H9 (cell line): ENCODE measurements around the gene BRCA1. TPM values are rescaled to one million over a fixed set of nuclear protein-coding genes. Genes with fewer than 3 reads are reported as not detected.
"Not testable (repeated sequence)": the region's sequence is repeated elsewhere in the genome, so short reads cannot be mapped to it uniquely, and the experiment has no call there.

ENCODE experiments used
- DNase-seq: peaks from one replicate; pipeline ENCODE4 v3.0.0-alpha.2; 2017
- H2AFZ ChIP-seq: one replicate; pipeline ENCODE4 v1.6.1; 2013; ENCODE audit warnings: mild to moderate bottlenecking, low read length, control low read depth, moderate library complexity
- H2AK5ac ChIP-seq: 2 replicates; pipeline ENCODE4 v1.6.1; 2013; ENCODE audit warnings: low read length, control low read depth, mixed read lengths; ENCODE audit not compliant: insufficient read length
- H2BK120ac ChIP-seq: one replicate; pipeline ENCODE4 v1.6.1; 2013; ENCODE audit warnings: low read depth, mild to moderate bottlenecking, low read length, control low read depth, inconsistent platforms; ENCODE audit not compliant: poor library complexity, severe bottlenecking
- H2BK12ac ChIP-seq: 2 replicates; pipeline ENCODE4 v1.6.1; 2013; ENCODE audit warnings: low read length, control low read depth, mixed read lengths, low read depth; ENCODE audit not compliant: insufficient read length
- H2BK15ac ChIP-seq: 2 replicates; pipeline ENCODE4 v1.6.1; 2013; ENCODE audit warnings: low read depth, low read length, control low read depth
- H2BK20ac ChIP-seq: one replicate; pipeline ENCODE4 v1.6.1; 2013; ENCODE audit warnings: low read depth, mild to moderate bottlenecking, low read length, control low read depth, inconsistent platforms; ENCODE audit not compliant: poor library complexity, severe bottlenecking
- H2BK5ac ChIP-seq: 2 replicates; pipeline ENCODE4 v1.6.1; 2013; ENCODE audit warnings: low read length, control low read depth, mixed read lengths; ENCODE audit not compliant: insufficient read length
- H3K14ac ChIP-seq: 2 replicates; pipeline ENCODE4 v1.6.1; 2013; ENCODE audit warnings: low read length, control low read depth; ENCODE audit not compliant: insufficient read depth
- H3K18ac ChIP-seq: 2 replicates; pipeline ENCODE4 v1.6.1; 2013; ENCODE audit warnings: low read depth, mild to moderate bottlenecking, mixed read lengths, low read length, control low read depth; ENCODE audit not compliant: insufficient read length
- H3K23ac ChIP-seq: 2 replicates; pipeline ENCODE4 v1.6.1; 2013; ENCODE audit warnings: low read length, control low read depth, mixed read lengths, low read depth; ENCODE audit not compliant: insufficient read length
- H3K23me2 ChIP-seq: 2 replicates; pipeline ENCODE4 v1.6.1; 2013; ENCODE audit warnings: low read depth, mild to moderate bottlenecking, mixed read lengths, low read length, control low read depth; ENCODE audit not compliant: insufficient read length, poor library complexity, severe bottlenecking
- H3K27ac ChIP-seq: 2 replicates; pipeline ENCODE4 v1.5.1; 2013; ENCODE audit warnings: low read length, control low read depth, mixed read lengths, low read depth; ENCODE audit not compliant: insufficient read length
- H3K27me3 ChIP-seq: 2 replicates; pipeline ENCODE4 v1.6.1; 2013; ENCODE audit warnings: low read length, control low read depth, inconsistent platforms; ENCODE audit not compliant: insufficient read depth
- H3K4ac ChIP-seq: 2 replicates; pipeline ENCODE4 v1.6.1; 2013; ENCODE audit warnings: low read depth, mild to moderate bottlenecking, control low read depth, inconsistent platforms, low read length, moderate library complexity
- H3K4me1 ChIP-seq: 2 replicates; pipeline ENCODE4 v1.6.1; 2013; ENCODE audit warnings: low read length, control low read depth, inconsistent platforms; ENCODE audit not compliant: insufficient read depth
- H3K4me2 ChIP-seq: 2 replicates; pipeline ENCODE4 v1.6.1; 2013; ENCODE audit warnings: low read length, control low read depth, mixed read lengths; ENCODE audit not compliant: insufficient read length, insufficient read depth
- H3K56ac ChIP-seq: 2 replicates; pipeline ENCODE4 v1.6.1; 2013; ENCODE audit warnings: low read depth, mild to moderate bottlenecking, mixed read lengths, low read length, control low read depth; ENCODE audit not compliant: insufficient read length
- H3K79me1 ChIP-seq: 2 replicates; pipeline ENCODE4 v1.6.1; 2013; ENCODE audit warnings: low read depth, mild to moderate bottlenecking, moderate library complexity, low read length, control low read depth, inconsistent platforms; ENCODE audit not compliant: insufficient read depth, poor library complexity, severe bottlenecking
- H3K79me2 ChIP-seq: 2 replicates; pipeline ENCODE4 v1.6.1; 2013; ENCODE audit warnings: low read length, control low read depth, inconsistent platforms; ENCODE audit not compliant: insufficient read depth
- H3K9ac ChIP-seq: 2 replicates; pipeline ENCODE4 v1.6.1; 2013; ENCODE audit warnings: low read length, control low read depth, mixed read lengths; ENCODE audit not compliant: insufficient read length; ENCODE audit errors: extremely low read depth
- H3K9me3 ChIP-seq: one replicate; pipeline ENCODE4 v1.6.1; 2013; ENCODE audit warnings: low read depth, low read length, inconsistent platforms; ENCODE audit not compliant: control insufficient read depth
- H3T11ph ChIP-seq: one replicate; pipeline ENCODE4 v1.6.1; 2013; ENCODE audit warnings: mild to moderate bottlenecking, low read length, control low read depth, inconsistent platforms
- H4K20me1 ChIP-seq: one replicate; pipeline ENCODE4 v1.6.1; 2013; ENCODE audit not compliant: control insufficient read depth, insufficient read length, insufficient read depth
- H4K5ac ChIP-seq: 2 replicates; pipeline ENCODE4 v1.6.1; 2013; ENCODE audit warnings: low read depth, mild to moderate bottlenecking, mixed read lengths, low read length, control low read depth; ENCODE audit not compliant: insufficient read length
- H4K8ac ChIP-seq: replicated peaks from 2 replicates; pipeline ENCODE4 v1.6.1; 2013; ENCODE audit warnings: low read length, control low read depth, mixed read lengths, low read depth; ENCODE audit not compliant: insufficient read length
- H4K91ac ChIP-seq: 2 replicates; pipeline ENCODE4 v1.6.1; 2013; ENCODE audit warnings: low read depth, mild to moderate bottlenecking, moderate library complexity, mixed read lengths, low read length, control low read depth; ENCODE audit not compliant: insufficient read length
- H3K27ac Mint-ChIP-seq, 3 experiments: 2 replicates in 2 of 3; 3 replicates in 1 of 3; pipeline ENCODE4 v1.8.0; 2020 to 2021; ENCODE audit warnings: mixed read lengths in 3 of 3, mild to moderate bottlenecking in 1 of 3, moderate library complexity in 1 of 3
- H3K27me3 Mint-ChIP-seq: 2 replicates; pipeline ENCODE4 v1.8.0; 2021; ENCODE audit warnings: low read depth, mild to moderate bottlenecking, moderate library complexity, mixed read lengths
- H3K36me3 Mint-ChIP-seq, 3 experiments: 2 replicates in 2 of 3; 3 replicates in 1 of 3; pipeline ENCODE4 v1.8.0; 2020 to 2021; ENCODE audit warnings: low read depth in 3 of 3, mixed read lengths in 3 of 3; ENCODE audit not compliant: insufficient read depth in 1 of 3
- H3K4me1 Mint-ChIP-seq, 2 experiments: 2 replicates each; pipeline ENCODE4 v1.8.0; 2020; ENCODE audit warnings: mixed read lengths in 2 of 2
- H3K4me3 Mint-ChIP-seq, 2 experiments: 2 replicates in 1 of 2; 3 replicates in 1 of 2; pipeline ENCODE4 v1.8.0; 2020 to 2021; ENCODE audit warnings: mild to moderate bottlenecking in 2 of 2, mixed read lengths in 2 of 2, moderate library complexity in 1 of 2
- H3K9me3 Mint-ChIP-seq, 2 experiments: 2 replicates in 1 of 2; 3 replicates in 1 of 2; pipeline ENCODE4 v1.8.0; 2020; ENCODE audit warnings: mild to moderate bottlenecking in 2 of 2, mixed read lengths in 2 of 2, moderate library complexity in 1 of 2
- CTCF ChIP-seq: fragments of 200-600 bp; sonication (generic); conservative IDR thresholded peaks from 3 replicates; pipeline ENCODE4 v1.8.0; 2021; ENCODE audit warnings: antibody characterized with exemption, mild to moderate bottlenecking
- WGBS: extraction: QIAGEN DNeasy Blood & Tissue Kit; methylation state at CpG from one replicate; pipeline ENCODE4 v1.1.7; 2013; ENCODE audit warnings: missing lambda C conversion rate, low lambda C conversion rate, mixed read lengths; ENCODE audit not compliant: insufficient read length; ENCODE audit errors: extremely low coverage; 5-methylcytosine and 5-hydroxymethylcytosine counted together
- total RNA-seq: library from RNA; stranded (reverse); gene quantifications from 2 replicates; pipeline ENCODE4 v1.2.1, GENCODE V29; 2021

BRCA1 gene
- total RNA-seq, 1 experiment from 2014 or later = 32.3 TPM

GRCh38 chr17:43129671-43130010 lies 4.5 kb upstream of the BRCA1 start:
- no peak for TF ChIP-seq CTCF
- no peaks in the 10 kb centered on the region; the same call in 1 of the 2 replicates for H3K79me2 ChIP-seq
- H3K14ac ChIP-seq = no peak overlapping the region

GRCh38 chr17:43127333-43127876 lies 2.2 kb upstream of the BRCA1 start:
- Mint-ChIP-seq H3K27ac (peak overlapping the region in 1 of 3 experiments; percentile 25; a peak in 1 of 7 replicates), H3K4me1 (peaks cover 9 to 13% of the 10 kb centered on the region in 2 experiments), H3K36me3 (peaks cover 20 to 39% (median 33%) of the 10 kb centered on the region in 3 experiments), H3K4me3 (peak overlapping the region; percentile 50 to 66)
- not testable (repeated sequence) for H2BK5ac ChIP-seq, H2BK12ac ChIP-seq, H3K9me3 ChIP-seq, H2AK5ac ChIP-seq, H3K18ac ChIP-seq, H3K27ac ChIP-seq, H3K9me3 Mint-ChIP-seq, H4K5ac ChIP-seq, H3K79me2 ChIP-seq, H3T11ph ChIP-seq, H2BK20ac ChIP-seq, H3K27me3 ChIP-seq, H3K4me1 ChIP-seq, H3K14ac ChIP-seq, H3K4ac ChIP-seq, H3K4me2 ChIP-seq, DNase-seq, H3K79me1 ChIP-seq, H2BK15ac ChIP-seq, H3K27me3 Mint-ChIP-seq, H2AFZ ChIP-seq, H3K56ac ChIP-seq, H3K23ac ChIP-seq, H2BK120ac ChIP-seq, H4K8ac ChIP-seq, H3K9ac ChIP-seq, H4K91ac ChIP-seq, H4K20me1 ChIP-seq
- peaks cover 11% of the 10 kb centered on the region for H3K23me2 ChIP-seq
- no CpG with 5 or more reads among the region's 6 CpGs for WGBS

More at GRCh38 chr17:43129671-43130010, 4.5 kb upstream of the BRCA1 start:
- Histone ChIP-seq H4K91ac (no peak overlapping the region), H2BK120ac (no peak overlapping the region), H2AK5ac (no peak overlapping the region), H4K20me1 (no peaks in the 10 kb centered on the region), H3K9ac (no peak overlapping the region), H4K5ac (no peak overlapping the region), H2BK12ac (no peak overlapping the region), H3K4ac (no peak overlapping the region), H3K9me3 (no peaks in the 10 kb centered on the region), H3K27ac (no peak overlapping the region), H3K23ac (no peak overlapping the region), H3K23me2 (peaks cover 11% of the 10 kb centered on the region), H2AFZ (no peak overlapping the region), H2BK5ac (no peak overlapping the region), H2BK20ac (peak overlapping the region; percentile 46), H3K4me1 (no peaks in the 10 kb centered on the region), H3K79me1 (no peaks in the 10 kb centered on the region), H3K27me3 (no peaks in the 10 kb centered on the region), H3K4me2 (no peak overlapping the region), H3K56ac (no peak overlapping the region), H2BK15ac (no peak overlapping the region), H3T11ph (no peak overlapping the region), H3K18ac (no peak overlapping the region), H4K8ac (no peak overlapping the region)
- Mint-ChIP-seq H3K27ac (no peak overlapping the region), H3K4me3 (no peak overlapping the region), H3K4me1 (peaks cover 5 to 9% of the 10 kb centered on the region in 2 experiments), H3K36me3 (peaks cover 26 to 56% (median 38%) of the 10 kb centered on the region in 3 experiments), H3K27me3 (peaks cover 2% of the 10 kb centered on the region), H3K9me3 (peaks cover 4 to 7% of the 10 kb centered on the region in 2 experiments; a peak in 4 of 5 replicates)
- no CpG with 5 or more reads among the region's 11 CpGs for WGBS
- DNase-seq = no peak
